ENCODE data around the gene SMTNL2.
"Not testable (repeated sequence)": the region's sequence is repeated elsewhere in the genome, so short reads cannot be mapped to it uniquely, and the experiment has no call there.

SMTNL2 gene

DNA sequence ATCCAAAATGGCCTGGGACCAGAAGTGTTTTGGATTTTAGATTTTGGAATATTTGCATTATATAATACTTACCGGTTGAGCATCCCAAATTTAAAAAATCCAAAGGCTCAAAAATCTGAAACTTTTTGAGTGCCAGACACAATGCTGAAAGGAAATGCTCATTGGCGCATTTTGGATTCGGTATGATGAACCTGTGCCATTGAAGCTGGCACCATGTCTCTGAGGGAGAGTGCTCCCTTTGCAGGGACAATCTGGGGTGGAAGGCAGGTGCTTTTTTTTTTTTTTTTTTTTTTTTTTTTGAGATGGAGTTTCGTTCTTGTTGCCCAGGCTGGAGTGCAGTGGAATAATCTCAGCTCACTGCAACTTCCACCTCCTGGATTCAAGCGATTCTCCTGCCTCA, 17.7 kb downstream of the SMTNL2 start:
- DNase-seq (ENCODE audit: low read depth) = no peak

DNA sequence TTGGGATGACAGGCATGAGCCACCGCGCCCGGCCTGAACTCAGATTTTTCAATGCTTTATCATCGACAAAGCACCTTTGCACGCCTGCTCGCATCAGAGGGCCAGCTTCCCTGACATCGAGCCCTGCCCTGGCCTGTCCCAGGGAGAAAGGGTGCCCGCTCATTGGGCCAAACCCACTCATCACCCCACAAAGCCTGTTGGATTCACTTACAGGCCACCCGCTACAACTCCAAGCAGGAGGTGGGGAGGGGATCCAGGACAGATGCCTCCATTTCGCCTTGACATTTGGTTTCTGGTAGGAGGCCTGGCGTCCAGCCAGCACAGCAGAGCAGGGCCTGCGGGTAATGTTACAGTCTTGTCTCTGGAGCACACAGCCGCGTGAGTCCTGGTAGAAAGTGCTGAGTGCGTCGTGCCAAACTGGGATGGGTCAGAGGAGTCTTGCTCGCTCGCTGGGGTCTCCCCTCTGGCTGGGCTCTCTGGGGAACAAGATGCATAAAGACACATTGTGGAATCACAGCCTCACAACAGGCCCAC, 19.8 kb downstream of the SMTNL2 start:
- no peak for DNase-seq (ENCODE audit: low read depth)

DNA sequence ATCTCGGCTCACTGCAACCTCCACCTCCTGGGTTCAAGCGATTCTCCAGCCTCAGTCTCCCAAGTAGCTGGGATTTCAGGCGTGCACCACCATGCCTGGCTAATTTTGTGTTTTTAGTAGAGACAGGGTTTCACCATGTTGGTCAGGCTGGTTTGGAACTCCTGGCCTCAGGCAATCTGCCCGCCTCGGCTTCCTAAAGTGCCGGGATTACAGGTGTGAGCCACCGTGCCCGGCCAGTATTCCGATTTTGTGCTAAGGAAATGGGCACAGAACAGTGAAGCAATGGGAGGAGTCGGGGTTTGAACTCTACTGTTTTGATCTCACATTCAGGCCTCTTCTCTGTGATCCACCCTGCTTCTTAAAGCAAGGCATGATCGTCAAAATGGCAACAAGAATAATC, 20.4 kb downstream of the SMTNL2 start:
- not testable (repeated sequence) for DNase-seq (ENCODE audit: low read depth)

DNA sequence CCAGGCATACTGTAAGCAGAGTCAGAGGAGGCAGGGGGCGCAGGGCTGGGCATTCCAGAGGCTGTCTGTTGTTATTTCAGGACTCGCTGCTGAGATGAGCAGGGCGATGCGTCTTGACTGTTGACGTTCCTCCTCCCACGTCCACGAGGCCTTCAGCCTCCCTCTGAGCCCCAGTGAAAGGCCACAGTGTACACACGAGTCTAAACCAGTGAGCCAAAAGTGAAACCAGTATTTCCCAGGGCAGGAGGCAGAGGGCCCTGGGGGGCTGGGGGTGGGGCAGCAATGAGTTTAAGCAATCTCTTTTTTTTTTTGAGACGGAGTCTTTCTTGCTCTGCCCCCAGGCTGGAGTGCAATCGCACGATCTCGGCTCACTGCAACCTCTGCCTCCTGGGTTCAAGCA, 21.5 kb downstream of the SMTNL2 start:
- no peak for DNase-seq (ENCODE audit: low read depth)

DNA sequence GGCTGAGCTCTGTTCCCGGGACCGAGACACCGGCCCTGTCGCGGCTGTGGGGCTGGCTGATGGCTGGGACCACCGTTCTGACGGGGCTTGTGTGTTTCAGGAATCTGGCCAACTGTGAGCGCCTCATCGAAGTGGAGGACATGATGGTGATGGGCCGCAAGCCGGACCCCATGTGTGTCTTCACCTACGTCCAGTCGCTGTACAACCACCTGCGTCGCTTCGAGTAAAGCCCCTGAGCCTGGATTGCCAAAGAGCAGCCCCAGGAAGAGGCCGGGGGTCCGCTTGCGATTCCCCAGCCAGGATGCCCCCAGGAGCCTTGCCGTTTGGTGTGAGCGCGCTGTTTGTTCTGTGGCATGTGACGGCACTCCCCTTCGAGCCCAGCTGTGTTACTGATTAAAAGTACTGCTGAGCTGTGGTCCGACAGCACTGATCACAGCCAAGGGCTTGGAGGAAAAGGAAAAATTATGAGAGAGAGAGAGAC, 23.0 kb downstream of the SMTNL2 start:
- DNase-seq (ENCODE audit: low read depth) = no peak

DNA sequence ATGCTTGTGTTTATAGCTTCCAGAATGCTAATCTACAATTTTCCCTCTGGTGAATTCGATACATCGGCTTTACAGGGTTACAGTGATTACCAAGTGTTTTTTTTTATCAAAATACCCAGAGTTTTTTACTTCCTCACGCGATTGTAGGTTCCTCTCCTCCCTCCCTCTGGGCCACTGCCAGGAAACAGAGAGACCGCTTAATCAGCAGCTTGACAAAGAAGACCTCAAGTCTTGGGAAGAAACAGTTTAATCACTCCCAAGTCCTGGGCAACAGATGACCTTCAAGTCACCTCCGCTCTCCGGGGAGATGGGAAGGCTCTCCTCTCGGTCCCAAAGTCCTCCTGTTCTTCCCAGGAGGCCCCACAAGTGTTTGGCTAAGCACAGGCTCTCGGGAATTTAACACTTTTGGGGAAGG, 23.5 kb downstream of the SMTNL2 start:
- DNase-seq (ENCODE audit: low read depth) = no peak

DNA sequence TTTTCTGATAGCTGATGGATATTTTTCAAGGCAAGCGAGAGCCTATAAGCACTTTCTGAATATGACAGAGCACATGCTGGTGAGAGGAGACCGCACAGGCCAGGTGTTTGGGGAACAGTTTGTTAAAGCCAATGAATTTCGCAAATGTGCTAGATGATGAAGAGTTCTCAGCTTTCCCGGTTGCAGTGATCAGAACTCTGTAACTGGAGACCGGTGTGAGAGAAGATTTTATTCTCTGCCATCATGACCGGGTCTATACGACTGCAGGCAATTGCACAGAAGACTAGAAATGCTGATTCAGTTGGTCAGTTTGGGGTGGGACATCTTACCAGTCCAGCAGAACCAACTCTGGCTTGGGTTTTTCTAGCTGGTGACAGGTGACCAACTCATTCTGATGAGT, 25.4 kb downstream of the SMTNL2 start:
- no peak for DNase-seq (ENCODE audit: low read depth)

DNA sequence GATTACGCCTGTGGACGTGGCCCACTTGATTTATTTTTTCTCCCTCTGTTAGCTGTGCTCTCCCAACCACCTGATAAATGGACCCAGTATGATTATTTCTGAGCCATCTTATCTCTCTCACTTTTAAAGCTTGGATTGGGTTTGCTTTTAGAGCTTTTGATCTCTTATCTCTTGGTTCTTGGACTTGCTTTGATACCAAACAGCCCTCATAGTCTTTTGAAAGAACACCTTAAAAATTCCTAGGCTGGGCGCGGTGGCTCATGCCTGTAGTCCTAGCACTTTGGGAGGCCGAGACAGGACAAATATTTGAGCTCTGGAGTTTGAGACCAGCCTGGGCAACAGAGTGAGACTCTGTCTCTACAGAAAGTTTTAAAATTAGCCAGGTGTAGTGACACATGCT, 25.8 kb downstream of the SMTNL2 start:
- no peak for DNase-seq (ENCODE audit: low read depth)

DNA sequence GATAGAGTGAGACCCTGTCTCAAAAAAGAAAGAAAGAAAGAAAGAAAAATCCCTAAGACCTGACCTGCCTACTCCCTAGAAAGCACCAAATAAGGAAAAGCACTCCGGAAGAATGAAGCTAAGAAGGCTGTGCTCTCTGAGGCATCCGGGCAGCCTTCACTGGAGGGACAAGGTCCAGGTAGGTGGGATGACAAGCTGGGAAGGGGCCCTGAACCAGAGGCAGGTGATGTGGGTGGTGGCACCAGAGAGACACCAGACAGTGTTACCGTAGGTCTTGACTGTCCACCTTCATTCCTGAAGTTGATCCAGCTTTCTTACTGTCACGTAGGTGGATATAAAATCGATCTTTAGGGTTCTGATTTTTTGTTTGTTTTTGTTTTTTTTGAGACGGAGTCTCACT, 26.3 kb downstream of the SMTNL2 start:
- no peak for DNase-seq (ENCODE audit: low read depth)

DNA sequence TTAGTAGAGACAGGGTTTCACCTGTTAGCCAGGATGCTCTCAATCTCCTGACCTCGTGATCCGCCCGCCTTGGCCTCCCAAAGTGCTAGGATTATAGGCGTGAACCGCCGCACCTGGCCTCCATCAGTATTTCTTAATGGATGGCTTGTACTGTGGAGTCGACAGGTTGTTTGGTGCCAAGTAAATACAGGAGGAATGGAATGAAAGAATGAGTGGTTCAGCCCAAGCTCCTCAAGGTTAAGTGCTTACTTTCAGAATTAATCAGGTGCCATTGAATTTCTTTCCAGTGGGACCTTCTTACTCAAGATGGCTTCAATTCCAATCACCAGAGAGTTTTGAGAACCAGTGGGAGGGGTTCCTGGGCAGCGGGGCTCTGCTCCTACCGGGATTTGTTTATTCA, 32.1 kb downstream of the SMTNL2 start:
- no peak for DNase-seq (ENCODE audit: low read depth)

DNA sequence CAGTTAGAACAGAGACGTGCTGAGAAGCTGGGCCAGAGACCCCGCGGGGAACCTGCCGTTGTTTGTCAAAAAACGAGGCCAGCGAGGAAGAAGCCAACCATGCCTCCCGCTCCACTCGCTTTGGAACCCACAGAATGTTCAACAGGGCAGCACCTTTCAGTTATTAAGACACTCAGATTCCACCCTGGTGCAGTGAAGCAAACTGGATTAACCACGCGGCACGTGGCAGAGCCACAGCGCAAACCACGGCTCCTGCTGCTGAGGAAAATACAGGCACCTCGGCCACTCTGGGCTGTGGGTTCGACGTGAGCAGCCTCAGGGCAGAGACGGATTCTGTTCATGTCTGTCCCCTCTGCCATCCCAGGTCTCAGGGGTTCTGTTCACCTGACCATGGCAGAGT, 32.8 kb downstream of the SMTNL2 start:
- DNase-seq (ENCODE audit: low read depth) = no peak

DNA sequence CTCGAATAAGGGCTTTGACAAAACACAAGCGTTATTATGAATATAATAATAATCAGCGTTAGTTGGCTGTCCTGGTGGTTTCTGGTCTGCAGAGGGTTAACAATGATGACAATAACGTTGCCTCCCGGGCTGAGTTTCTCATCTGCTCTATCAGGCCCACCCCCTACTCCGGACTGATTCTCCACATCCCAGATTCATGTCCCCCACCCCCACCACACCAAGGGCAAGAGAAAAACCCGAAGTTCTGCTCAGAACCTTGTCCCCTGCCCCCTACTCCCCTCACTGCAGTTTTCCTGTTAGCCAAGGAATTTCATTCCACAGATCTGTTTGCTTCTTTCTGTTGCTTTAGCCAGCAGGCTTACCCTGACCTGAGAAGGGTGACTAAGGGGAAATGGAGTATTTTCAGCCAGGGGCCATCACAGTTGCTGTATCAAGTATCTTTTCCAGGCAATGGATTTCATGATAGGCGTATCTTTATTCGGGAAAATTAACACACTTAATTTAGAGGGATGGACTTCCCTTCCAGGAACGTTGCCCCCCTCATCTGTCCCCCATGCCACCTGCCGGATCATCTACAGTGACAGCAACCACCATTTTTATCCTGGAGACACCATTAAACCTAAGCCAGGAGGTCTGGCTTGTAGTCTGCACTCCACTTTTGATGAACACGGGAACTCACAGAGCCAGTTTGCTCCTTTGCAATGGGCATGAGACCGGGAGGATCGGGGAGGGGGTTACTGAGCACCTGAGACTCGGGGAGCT, 33.4 kb downstream of the SMTNL2 start:
- DNase-seq (ENCODE audit: low read depth) = no peak

DNA sequence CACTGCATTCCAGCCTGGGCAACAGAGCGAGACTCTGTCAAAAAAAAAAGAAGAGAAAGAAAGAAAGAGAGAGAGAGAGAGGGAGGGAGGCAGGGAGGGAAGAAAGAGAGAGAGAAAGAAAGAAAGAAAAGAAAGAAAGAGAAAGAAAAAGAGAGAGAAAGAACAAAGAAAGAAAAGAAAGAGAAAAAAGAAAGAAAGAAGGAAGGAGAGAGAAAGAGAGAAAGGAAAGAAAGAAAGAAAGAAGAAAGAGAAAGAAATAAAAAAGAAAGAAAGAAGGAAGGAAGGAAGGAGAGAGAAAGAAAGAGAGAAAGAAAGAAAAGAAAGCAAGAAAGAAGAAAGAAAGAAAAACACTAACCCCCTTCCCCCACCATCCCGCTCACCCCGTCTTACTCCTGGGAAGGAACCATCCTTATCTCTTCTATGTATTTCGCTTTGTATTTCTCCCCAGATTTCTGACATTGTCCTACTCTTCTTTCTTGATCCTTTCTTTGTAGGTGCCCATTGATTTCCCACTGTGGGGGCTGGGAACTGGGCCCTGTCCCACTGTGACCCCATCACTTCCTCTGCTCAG, 36.3 kb downstream of the SMTNL2 start:
- no peak for DNase-seq (ENCODE audit: low read depth)

DNA sequence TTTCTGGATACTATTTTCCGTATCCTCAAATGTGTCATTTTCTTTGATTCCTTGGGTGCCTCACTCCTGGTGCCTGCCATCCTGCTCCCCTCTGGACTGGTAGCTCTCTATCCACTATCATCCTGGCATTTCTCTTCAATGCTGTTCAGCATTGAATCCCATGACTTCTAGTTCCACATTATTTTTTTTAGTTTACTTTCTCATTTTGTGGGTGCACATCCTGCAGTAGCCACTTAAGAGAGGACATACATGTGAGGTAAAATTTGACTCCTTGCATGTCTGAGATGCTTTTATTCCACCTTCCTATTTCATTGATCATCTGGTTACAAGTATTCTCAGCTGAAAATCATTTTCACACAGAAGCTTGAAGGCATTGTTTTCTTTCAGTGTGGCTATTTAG, 38.0 kb downstream of the SMTNL2 start:
- no peak for DNase-seq (ENCODE audit: low read depth)

DNA sequence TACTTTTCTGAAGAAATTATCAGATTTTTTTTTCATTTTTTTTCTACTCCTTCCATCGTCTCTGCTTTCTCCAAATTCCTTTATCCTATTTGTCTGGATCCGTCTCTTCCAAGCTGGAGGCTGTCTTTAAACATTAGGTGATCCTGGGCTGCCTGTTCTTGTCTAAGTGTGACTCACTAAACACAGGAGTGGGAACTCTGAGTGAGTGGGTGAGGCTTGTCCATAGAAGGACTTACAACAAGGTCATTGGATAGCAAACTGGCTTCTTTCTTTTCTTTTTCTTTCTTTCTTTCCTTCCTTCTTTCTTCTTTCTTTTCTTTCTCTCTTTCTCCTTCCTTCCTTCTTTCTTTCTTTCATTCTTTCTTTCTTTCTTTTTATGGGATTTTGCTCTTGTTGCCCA, 38.9 kb downstream of the SMTNL2 start:
- no peak for DNase-seq (ENCODE audit: low read depth)

DNA sequence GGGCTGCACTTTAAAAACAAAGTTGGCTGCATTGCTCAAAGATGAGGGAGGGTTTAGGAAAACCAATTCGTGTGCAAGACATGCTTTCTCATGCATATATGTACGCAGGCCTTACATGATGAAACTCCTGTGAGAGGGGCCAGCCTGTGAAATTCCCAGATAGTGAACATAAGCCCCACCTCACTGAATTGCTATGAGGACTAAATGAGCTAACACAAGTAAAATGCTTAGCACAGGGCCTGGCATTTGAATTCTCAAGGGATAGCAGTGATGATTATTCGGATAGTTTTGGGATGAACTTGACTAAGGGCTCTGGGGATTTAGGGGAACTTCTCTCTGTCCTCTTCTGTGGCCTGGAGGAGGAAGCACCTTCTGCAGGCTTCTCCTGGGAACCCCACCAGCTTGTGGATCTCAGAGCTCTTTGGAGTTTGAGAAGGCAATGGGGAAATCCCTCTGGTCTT, 40.2 kb downstream of the SMTNL2 start:
- DNase-seq (ENCODE audit: low read depth) = not testable (repeated sequence)

DNA sequence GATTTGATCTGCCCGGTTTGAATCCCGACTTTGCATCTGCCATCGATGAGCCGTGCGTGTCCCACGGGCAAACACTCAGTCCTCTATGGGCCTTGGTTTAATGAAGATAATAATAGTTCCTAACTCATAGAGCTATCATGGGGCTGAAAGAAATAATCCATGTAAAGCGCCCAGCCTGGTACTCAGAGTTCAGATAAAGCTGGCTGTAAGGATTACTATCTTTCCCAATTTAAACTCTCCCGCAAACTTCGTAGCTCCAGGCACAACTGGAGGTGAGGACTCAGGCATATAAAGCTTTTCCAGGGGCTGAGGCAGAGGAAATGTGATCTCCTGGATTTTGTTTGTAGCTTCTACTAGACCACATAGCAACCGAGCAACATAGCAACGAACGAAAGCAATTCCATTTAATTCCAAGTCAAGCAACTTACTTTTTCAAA, 40.9 kb downstream of the SMTNL2 start:
- DNase-seq (ENCODE audit: low read depth) = no peak

DNA sequence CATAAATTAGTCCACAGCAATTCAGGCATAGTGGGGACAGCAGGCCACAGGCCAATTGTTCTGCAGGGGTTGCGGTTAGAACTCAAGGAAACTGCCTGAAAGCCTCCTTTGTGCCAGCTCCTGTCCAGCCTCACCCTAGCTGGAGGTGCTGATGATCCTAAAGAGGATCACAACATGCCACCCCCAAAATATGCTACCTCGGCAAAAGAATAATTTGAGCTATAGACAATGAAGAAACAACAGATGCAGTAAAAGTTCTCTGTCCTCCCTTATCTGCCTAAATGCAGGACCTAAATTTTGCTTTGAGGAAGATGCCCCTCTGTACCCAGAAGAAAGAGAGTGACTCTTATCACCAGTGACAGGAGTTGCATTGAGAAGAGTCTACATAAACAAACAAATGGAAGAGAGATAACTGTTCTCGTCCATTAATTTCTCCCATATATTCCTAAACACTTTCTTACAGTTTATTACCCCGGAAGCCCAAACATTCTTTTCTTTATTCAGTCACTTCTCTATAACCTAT, 42.5 kb downstream of the SMTNL2 start:
- no peak for DNase-seq (ENCODE audit: low read depth)

DNA sequence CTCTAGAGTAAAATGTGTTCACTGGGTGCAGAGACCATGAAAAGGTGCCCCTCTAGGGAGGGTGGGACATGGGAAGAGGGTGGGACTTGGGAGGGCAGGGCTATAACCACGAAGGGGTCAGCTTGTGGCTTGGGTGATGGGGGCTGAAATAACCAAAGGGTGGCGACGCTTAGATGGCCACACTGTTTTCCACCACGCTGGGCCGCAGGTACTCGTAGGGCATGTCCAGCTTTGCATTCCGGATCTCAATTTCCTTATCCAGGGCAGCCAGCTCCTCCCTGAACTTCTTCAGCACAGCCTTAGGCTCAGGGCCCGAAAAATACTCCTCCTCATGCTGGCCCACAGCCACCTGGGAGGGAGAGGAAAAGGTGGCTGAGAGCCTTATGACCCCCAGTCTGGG, 47.1 kb downstream of the SMTNL2 start:
- DNase-seq (ENCODE audit: low read depth) = no peak

DNA sequence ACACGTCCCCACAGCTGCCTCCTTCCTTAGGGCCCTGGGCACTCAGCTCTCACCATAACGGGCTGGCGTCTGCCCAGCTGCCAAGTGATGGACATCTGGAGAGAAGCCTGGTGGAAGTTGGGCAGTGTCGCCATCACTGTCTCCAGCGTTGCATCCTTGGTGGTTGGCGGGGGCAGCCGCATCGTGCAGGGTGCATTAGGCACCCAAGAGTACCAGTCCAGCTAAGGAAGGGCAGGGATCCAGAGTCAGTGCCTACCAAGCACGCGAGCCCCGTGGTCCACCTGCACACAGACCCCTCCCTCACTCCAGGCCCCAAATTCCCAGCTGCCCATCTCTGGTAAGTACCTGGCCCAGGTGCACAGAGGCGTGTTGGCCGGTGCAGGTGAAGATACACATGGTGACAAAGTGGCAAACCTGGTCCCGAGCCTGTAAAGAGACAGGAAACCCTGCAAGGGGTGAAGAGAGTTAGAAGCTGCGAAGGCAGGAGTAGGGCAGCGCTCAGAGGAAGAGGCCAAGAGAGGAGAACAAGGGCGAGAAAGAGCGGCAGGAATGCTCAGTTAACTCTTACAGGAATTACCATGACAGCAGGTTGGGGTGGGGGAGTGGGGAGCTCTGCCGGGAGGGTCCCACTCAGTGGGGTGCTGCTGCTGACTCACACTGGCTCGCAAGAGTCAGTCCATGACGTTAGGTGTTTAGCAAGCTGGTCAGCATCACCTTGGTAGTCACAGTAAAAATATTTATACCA, 47.7 kb downstream of the SMTNL2 start:
- DNase-seq (ENCODE audit: low read depth) = no peak

DNA sequence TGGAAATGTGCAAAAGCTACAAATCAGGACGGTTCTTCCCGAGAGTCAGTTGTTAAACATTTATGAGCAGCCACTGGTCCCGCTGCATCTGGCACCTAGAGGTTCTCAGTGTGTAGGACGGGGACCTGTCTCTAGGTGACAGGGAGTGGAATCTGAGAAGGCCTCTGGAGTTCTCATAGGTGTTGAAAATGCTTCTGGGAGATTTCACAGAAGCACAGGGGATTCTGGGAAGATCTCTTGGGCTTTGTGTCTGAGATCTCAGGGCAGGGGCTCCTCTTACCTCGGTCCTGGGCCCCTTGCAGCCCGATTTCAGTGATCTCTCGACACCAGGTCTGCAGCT, 48.2 kb downstream of the SMTNL2 start:
- no peak for DNase-seq (ENCODE audit: low read depth)

DNA sequence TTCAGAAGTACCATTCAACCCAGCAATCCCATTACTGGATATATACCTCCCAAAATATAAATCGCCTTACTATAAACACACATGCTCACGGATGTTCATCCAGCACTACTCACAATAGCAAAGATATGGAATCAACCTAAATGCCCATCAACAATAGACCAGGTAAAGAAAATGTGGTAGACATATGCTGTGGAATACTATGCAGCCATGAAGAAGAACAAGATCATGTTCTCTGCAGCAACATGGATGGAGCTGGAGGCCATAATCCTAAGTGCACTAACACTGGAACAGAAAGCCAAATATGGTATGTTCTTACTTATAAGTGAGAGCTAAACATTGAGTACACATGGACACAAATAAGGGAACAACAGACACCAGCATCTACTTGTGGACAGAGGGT, 49.3 kb downstream of the SMTNL2 start:
- no peak for DNase-seq (ENCODE audit: low read depth)

DNA sequence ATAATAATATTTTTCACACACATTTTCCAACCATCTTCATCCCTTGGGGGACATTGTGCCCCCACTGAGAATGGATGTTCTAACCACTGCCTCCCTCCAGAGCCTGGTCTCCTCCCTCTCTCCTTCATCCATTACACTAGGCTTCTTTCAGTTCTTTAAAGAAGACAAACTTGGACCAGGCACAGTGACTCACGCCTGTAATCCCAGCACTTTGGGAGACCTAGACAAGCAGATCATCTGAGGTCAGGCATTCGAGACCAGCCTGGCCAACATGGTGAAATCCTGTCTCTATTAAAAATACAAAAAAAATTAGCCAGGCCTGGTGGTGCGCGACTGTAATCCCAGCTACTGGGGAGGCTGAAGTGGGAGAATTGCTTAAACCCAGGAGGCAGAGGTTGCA, 50.6 kb downstream of the SMTNL2 start:
- no peak for DNase-seq (ENCODE audit: low read depth)
